AG04450 (cell line): ENCODE data around the gene KCTD3. TPM values are rescaled to one million over a fixed set of nuclear protein-coding genes. Genes with fewer than 3 reads are reported as not detected.

Source experiments
- CTCF ChIA-PET: fragments of 300-600, 350-600 bp; formaldehyde crosslinking; extraction: SDS; loops from one replicate; lab custom pipeline; 2022; ENCODE audit warnings: antibody characterized with exemption, inconsistent platforms; lab: Charles Lee
- POLR2A ChIA-PET: fragments of 350-600 bp; formaldehyde crosslinking; extraction: SDS; loops from one replicate; lab custom pipeline; 2021; ENCODE audit warnings: antibody characterized with exemption, inconsistent platforms; lab: Yijun Ruan, JAX
- DNase-seq: peaks from one replicate; pipeline ENCODE4 v3.0.0-alpha.2; 2011; ENCODE audit warnings: low read depth, low spot score
- H3K27ac ChIP-seq: one replicate; pipeline ENCODE4 v1.5.1; 2012; ENCODE audit warnings: low read depth, low read length, control low read depth
- H3K27me3 ChIP-seq: one replicate; pipeline ENCODE4 v1.6.0; 2012; ENCODE audit warnings: low read length; ENCODE audit not compliant: control insufficient read depth, insufficient read depth
- H3K4me3 ChIP-seq: 2 replicates; pipeline ENCODE4 v1.5.1; 2011; ENCODE audit warnings: mild to moderate bottlenecking, low read depth, low read length, control low read depth
- H3K9me3 ChIP-seq: 2 replicates; pipeline ENCODE4 v1.5.1; 2012; ENCODE audit warnings: low read length; ENCODE audit not compliant: control insufficient read depth, insufficient read depth
- polyA plus RNA-seq: library from polyadenylated mRNA; depleted of rRNA; stranded (reverse); fragments of >200 nt; gene quantifications from 2 replicates; pipeline ENCODE4 v1.2.3, GENCODE V29; 2011
- TF ChIP-seq, protein P1 (sequence below): IDR thresholded peaks from 2 replicates; pipeline ENCODE4 v1.5.1; 2011; ENCODE audit warnings: low read depth, low read length, control low read depth, inconsistent platforms

KCTD3 gene
- polyA plus RNA-seq, 1 experiment: 85.0 TPM

- CTCF ChIA-PET: no interaction called here
- TF ChIP-seq, protein P1, sequence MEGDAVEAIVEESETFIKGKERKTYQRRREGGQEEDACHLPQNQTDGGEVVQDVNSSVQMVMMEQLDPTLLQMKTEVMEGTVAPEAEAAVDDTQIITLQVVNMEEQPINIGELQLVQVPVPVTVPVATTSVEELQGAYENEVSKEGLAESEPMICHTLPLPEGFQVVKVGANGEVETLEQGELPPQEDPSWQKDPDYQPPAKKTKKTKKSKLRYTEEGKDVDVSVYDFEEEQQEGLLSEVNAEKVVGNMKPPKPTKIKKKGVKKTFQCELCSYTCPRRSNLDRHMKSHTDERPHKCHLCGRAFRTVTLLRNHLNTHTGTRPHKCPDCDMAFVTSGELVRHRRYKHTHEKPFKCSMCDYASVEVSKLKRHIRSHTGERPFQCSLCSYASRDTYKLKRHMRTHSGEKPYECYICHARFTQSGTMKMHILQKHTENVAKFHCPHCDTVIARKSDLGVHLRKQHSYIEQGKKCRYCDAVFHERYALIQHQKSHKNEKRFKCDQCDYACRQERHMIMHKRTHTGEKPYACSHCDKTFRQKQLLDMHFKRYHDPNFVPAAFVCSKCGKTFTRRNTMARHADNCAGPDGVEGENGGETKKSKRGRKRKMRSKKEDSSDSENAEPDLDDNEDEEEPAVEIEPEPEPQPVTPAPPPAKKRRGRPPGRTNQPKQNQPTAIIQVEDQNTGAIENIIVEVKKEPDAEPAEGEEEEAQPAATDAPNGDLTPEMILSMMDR: no peak
Observed at GRCh38 chr1:215625949-215626348, 58.8 kb downstream of the KCTD3 start.

DNA sequence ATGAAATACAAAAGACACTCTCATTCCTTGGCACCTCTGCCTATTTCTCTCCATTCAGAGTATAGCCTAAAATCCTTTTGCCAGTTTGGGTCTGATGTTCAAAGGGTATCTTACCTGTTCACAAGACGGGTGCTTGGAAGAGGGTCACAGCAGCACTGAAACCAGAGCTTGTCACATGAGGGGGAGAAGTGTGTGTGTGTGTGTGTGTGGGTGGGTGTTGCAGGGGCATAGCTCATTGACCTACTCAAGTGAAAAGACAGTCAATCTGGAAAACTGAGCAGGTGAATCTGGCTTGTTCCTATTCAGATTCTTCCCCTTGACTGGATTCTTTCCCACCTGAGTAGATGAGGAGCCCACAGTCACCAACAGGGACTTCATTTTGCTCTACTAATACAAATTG is 63.9 kb downstream of the KCTD3 start:
- ChIA-PET POLR2A (no interaction called here), CTCF (no interaction called here)
- no peaks in the 10 kb centered on the region for H3K9me3 ChIP-seq
- TF ChIP-seq, protein P1: no peak
- H3K27me3 ChIP-seq: no peaks in the 10 kb centered on the region
- no peak overlapping the region for H3K27ac ChIP-seq
- no peak for DNase-seq
- no peak overlapping the region for H3K4me3 ChIP-seq

More at GRCh38 chr1:215625949-215626348, 58.8 kb downstream of the KCTD3 start:
- Histone ChIP-seq H3K9me3 (no peaks in the 10 kb centered on the region), H3K27ac (no peak overlapping the region), H3K27me3 (no peaks in the 10 kb centered on the region), H3K4me3 (no peak overlapping the region)
- POLR2A ChIA-PET: no interaction called here
- no peak for DNase-seq

- no peak for DNase-seq
- Histone ChIP-seq H3K9me3 (no peaks in the 10 kb centered on the region), H3K27me3 (no peaks in the 10 kb centered on the region), H3K27ac (no peak overlapping the region), H3K4me3 (no peak overlapping the region)
- POLR2A ChIA-PET: no interaction called here
- TF ChIP-seq, protein P1: no peak
- CTCF ChIA-PET: no interaction called here
Observed at GRCh38 chr1:215631489-215631888, 64.4 kb downstream of the KCTD3 start.

DNA sequence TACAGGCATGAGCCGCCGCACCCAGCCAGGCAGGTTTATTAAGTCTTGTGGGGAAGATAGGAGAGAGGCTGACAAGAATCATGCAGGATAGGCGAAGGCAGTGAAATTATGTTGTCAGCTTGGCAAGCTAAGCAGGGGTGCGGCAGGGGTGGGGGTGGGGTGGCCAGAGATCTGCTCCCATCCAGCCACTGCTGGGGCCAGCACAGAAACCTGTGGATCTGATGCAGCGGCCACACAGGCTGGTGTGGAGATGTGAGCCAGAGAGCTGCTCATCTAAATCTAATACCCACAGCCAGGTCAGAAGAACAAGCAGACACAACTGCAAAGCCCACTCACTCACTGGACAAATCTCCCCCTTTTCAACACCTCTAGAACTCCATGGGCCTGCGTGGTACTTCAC is 68.7 kb downstream of the KCTD3 start:
- H3K27ac ChIP-seq: no peak overlapping the region
- H3K9me3 ChIP-seq: no peaks in the 10 kb centered on the region
- ChIA-PET CTCF (no interaction called here), POLR2A (no interaction called here)
- no peaks in the 10 kb centered on the region for H3K27me3 ChIP-seq
- TF ChIP-seq, protein P1: no peak
- H3K4me3 ChIP-seq: no peak overlapping the region
- no peak for DNase-seq

- TF ChIP-seq, protein P1: no peak
- peak overlapping the region; percentile 69 for H3K27ac ChIP-seq
- no peaks in the 10 kb centered on the region for H3K9me3 ChIP-seq
- no peaks in the 10 kb centered on the region for H3K27me3 ChIP-seq
- ChIA-PET POLR2A (no interaction called here), CTCF (no interaction called here)
- no peak for DNase-seq
- H3K4me3 ChIP-seq: no peak overlapping the region
Observed at GRCh38 chr1:215636258-215636965, 69.3 kb downstream of the KCTD3 start.
